Loucy (cell line): ENCODE measurements around the gene GPATCH2.
"Not testable (repeated sequence)": the region's sequence is repeated elsewhere in the genome, so short reads cannot be mapped to it uniquely, and the experiment has no call there.

Experiments
- H2AFZ ChIP-seq: fragments of 200-600 bp; sonication (generic); 2 replicates; pipeline ENCODE4 v1.6.0; 2016; ENCODE audit warnings: antibody characterized with exemption, mild to moderate bottlenecking, low read length, moderate library complexity
- H3F3A ChIP-seq: fragments of 200-600 bp; 2 replicates; pipeline ENCODE4 v1.6.0; 2016; ENCODE audit warnings: antibody characterized with exemption, low read depth, mild to moderate bottlenecking
- H3K27me3 ChIP-seq: fragments of 200-600 bp; sonication (generic); 2 replicates; pipeline ENCODE4 v1.6.1; 2014; ENCODE audit warnings: low read length, mild to moderate bottlenecking; ENCODE audit not compliant: insufficient read depth, poor library complexity, severe bottlenecking
- H3K36me3 ChIP-seq: fragments of 200-600 bp; sonication (generic); 2 replicates; pipeline ENCODE4 v1.6.1; 2016; ENCODE audit warnings: low read length; ENCODE audit not compliant: insufficient read depth
- H3K4me1 ChIP-seq: fragments of 200-600 bp; sonication (generic); 2 replicates; pipeline ENCODE4 v1.5.1; 2014; ENCODE audit warnings: low read length, mild to moderate bottlenecking; ENCODE audit not compliant: insufficient read depth, poor library complexity, severe bottlenecking
- H3K4me2 ChIP-seq: fragments of 200-600 bp; sonication (generic); 2 replicates; pipeline ENCODE4 v1.6.0; 2014; ENCODE audit warnings: antibody characterized with exemption, low read length, low read depth, mild to moderate bottlenecking; ENCODE audit not compliant: poor library complexity, severe bottlenecking
- H3K4me3 ChIP-seq: fragments of 200-600 bp; sonication (generic); 2 replicates; pipeline ENCODE4 v1.5.1; 2014; ENCODE audit warnings: low read length, mild to moderate bottlenecking, mixed read lengths; ENCODE audit not compliant: poor library complexity, severe bottlenecking
- H3K79me2 ChIP-seq: fragments of 200-600 bp; sonication (generic); 2 replicates; pipeline ENCODE4 v1.6.1; 2014; ENCODE audit warnings: low read length; ENCODE audit not compliant: insufficient read depth
- H3K9ac ChIP-seq: fragments of 200-600 bp; sonication (generic); 2 replicates; pipeline ENCODE4 v1.6.0; 2014; ENCODE audit warnings: mild to moderate bottlenecking, low read depth, low read length, moderate library complexity; ENCODE audit not compliant: poor library complexity, severe bottlenecking
- H3K9me2 ChIP-seq: fragments of 200-600 bp; sonication (generic); replicated peaks from 2 replicates; pipeline ENCODE4 v1.6.1; 2016; ENCODE audit warnings: low read depth, low read length, mixed read lengths
- H3K9me3 ChIP-seq: fragments of 200-600 bp; sonication (generic); 2 replicates; pipeline ENCODE4 v1.6.1; 2014; ENCODE audit warnings: mild to moderate bottlenecking, antibody characterized with exemption, low read length, low read depth; ENCODE audit not compliant: insufficient read depth
- H4K20me1 ChIP-seq: fragments of 200-600 bp; sonication (generic); 2 replicates; pipeline ENCODE4 v1.6.0; 2014; ENCODE audit warnings: antibody characterized with exemption, low read length, mild to moderate bottlenecking; ENCODE audit not compliant: insufficient read depth, poor library complexity, severe bottlenecking
- CTCF ChIP-seq: fragments of 200-600 bp; sonication (generic); conservative IDR thresholded peaks from 2 replicates; pipeline ENCODE4 v1.5.1; 2014; ENCODE audit warnings: mild to moderate bottlenecking, antibody characterized with exemption, low read length
- EZH2phosphoT487 ChIP-seq: fragments of 200-600 bp; IDR thresholded peaks from 2 replicates; pipeline ENCODE4 v1.6.1; 2018; ENCODE audit warnings: antibody characterized with exemption, mild to moderate bottlenecking, moderate library complexity, borderline replicate concordance

GPATCH2 gene

DNA sequence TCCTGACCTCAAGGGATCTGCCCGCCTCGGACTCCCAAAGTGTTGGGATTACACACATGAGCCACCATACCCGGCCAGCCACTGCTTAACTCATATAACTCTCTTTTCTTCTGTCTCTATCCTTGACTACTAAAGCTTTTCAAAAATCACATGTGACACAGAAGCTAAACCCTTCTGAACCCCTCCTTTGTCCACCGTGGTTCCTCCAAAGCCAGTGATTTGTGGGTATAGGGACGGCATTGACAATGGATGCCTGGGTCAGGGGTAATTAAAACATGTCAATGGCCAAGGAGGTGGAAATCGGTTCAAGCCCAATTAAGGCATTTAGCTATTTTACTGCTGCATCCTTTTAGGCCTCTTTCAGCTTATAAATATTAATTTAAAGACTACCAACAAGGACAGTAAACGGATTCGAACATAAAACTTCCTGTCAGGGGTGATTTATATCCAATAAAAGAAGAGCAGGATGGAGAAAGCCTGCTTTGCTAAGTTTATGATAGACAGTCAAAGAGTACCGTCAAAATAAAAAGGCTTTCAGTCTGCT is 242.3 kb downstream of the GPATCH2 start:
- no peak overlapping the region for H3K4me2 ChIP-seq
- H3K9me3 ChIP-seq, result no peaks in the 10 kb centered on the region
- H3K4me1 ChIP-seq, result no peaks in the 10 kb centered on the region
- H3F3A ChIP-seq, result no peaks in the 10 kb centered on the region
- H3K4me3 ChIP-seq, result no peak overlapping the region
- H3K9me2 ChIP-seq, result no peaks in the 10 kb centered on the region
- no peaks in the 10 kb centered on the region for H3K36me3 ChIP-seq
- TF ChIP-seq CTCF (no peak), EZH2phosphoT487 (no peak)
- no peaks in the 10 kb centered on the region for H3K27me3 ChIP-seq
- H4K20me1 ChIP-seq, result no peaks in the 10 kb centered on the region
- no peak overlapping the region for H2AFZ ChIP-seq
- no peaks in the 10 kb centered on the region for H3K79me2 ChIP-seq
- H3K9ac ChIP-seq, result no peak overlapping the region

DNA sequence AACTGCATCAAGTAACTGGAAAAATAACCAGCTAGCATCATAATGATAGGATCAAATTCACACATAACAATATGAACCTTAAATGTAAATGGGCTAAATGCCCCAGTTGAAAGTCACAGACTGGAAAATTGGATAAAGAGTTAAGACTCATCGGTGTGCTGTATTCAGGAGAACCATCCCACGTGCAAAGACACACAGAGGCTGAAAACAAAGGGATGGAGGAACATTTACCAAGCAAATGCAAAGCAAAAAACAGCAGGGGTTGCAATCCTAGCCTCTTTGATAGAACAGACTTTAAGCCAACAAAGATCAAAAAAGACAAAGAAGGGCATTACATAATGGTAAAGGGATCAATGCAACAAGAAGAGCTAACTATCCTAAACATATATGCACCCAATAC is 249.1 kb downstream of the GPATCH2 start:
- not testable (repeated sequence) for H3K9ac ChIP-seq, H3K4me2 ChIP-seq, H3K36me3 ChIP-seq, H3K4me1 ChIP-seq, H3K4me3 ChIP-seq, H3K9me3 ChIP-seq, H4K20me1 ChIP-seq, H3K9me2 ChIP-seq, H3K79me2 ChIP-seq, H2AFZ ChIP-seq, H3K27me3 ChIP-seq, H3F3A ChIP-seq

DNA sequence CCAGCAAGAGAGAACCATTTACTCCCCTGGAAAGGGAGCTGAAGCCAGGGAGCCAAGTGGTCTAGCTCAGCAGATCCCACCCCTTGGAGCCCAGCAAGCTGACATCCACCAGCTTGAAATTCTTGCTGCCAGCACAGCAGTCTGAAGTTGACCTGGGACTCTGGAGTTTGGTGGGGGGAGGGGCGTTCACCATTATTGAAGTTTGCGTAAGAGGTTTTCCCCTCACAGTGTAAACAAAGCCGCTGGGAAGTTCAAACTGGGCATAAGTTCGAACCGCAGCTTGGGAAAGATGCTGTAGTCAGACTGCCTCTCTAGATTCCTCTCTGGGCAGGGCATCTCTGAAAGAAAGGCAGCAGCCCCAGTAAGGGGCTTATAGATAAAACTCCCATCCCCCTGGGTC is 251.1 kb downstream of the GPATCH2 start:
- H3K36me3 ChIP-seq, H4K20me1 ChIP-seq, H3K27me3 ChIP-seq, H3K4me2 ChIP-seq, H3K4me3 ChIP-seq, H3K9me2 ChIP-seq, H3K9ac ChIP-seq, H3K79me2 ChIP-seq, H3F3A ChIP-seq, H2AFZ ChIP-seq, H3K9me3 ChIP-seq, H3K4me1 ChIP-seq: not testable (repeated sequence)

GRCh38 chr1:217379336-217379735 is 251.6 kb downstream of the GPATCH2 start:
- TF ChIP-seq CTCF (no peak), EZH2phosphoT487 (no peak)
- Histone ChIP-seq H3K4me3 (no peak overlapping the region), H3K4me2 (no peak overlapping the region), H3F3A (no peaks in the 10 kb centered on the region), H3K4me1 (no peaks in the 10 kb centered on the region), H2AFZ (no peak overlapping the region), H3K9ac (no peak overlapping the region), H3K9me3 (0 out of 2 replicates have a peak, but pooled peaks cover 4% of the 10 kb centered on the region), H3K36me3 (no peaks in the 10 kb centered on the region), H3K79me2 (no peaks in the 10 kb centered on the region), H3K27me3 (no peaks in the 10 kb centered on the region), H4K20me1 (no peaks in the 10 kb centered on the region), H3K9me2 (no peaks in the 10 kb centered on the region)
